ENCODE measurements around the gene HOXD8.

Gene HOXD8

GRCh38 chr2:176128982-176129796 lies at the start of gene HOXD8:
TSS of gene HOXD8 (plus strand) at chr2:176129705. CDS start at chr2:176130367, 662 bp downstream.
- DNase-seq: no peak
- in situ Hi-C loops (cut with MboI; ENCODE audit: low pct_unique_long_range_greater_than_20kb, low sequenced_read_pairs): loop anchor here (10.0 to 25.0 kb wide), 3 partner anchors 333 to 1008 kb away; no protein-coding TSS in a partner anchor

GRCh38 chr2:176079831-176080539 lies 49.5 kb upstream of the HOXD8 start:
- in situ Hi-C loops (cut with MboI; ENCODE audit: low pct_unique_long_range_greater_than_20kb, low sequenced_read_pairs): loop anchor here (25.0 kb wide), 2 partner anchors 393 to 718 kb away; no protein-coding TSS in a partner anchor
- peak; percentile 87 for DNase-seq

DNA sequence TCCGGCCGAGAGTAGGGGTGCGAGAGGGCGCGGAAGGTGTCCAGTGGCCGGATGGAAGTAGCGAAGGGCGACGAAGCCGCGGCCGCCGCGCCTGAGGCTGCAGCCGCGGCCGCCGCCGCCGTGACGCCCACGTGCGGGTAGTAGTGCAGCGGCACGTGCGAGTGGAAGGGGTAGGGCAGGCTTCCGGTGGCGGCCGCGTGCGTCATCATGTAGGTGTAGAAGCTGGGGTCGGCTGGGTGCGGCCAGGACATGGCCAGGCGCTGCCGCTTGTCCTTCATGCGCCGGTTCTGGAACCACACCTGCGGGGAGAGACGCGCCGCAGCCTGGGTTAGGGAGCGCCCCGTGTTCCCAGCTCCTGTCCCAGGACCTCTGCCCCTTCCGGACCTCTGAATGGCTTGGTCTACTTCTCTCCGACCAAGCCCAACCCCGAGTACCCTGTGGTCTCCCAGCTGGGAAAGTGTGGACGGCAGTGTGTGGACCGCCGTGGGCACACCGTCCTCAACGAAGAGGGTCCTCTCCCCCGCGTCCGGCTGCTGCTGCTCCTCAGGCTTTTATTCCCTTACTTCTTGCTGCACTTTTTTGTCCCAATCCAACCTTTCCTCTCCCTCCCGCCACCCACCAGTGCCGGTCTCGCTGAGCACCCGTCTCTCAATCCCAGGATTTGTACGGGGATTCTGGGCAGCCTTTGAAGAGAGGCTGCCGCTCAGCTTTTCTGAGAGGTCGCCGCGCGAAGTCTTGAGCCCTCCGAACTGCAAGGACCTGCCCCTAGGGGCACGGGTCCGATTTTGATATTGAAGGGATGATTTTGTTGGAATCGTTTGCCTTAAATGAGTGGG lies 48.7 kb upstream of the HOXD8 start:
- DNase-seq: peak; percentile 60
- in situ Hi-C loops (cut with MboI; ENCODE audit: low pct_unique_long_range_greater_than_20kb, low sequenced_read_pairs): loop anchor here (25.0 kb wide), 2 partner anchors 393 to 718 kb away; no protein-coding TSS in a partner anchor

DNA sequence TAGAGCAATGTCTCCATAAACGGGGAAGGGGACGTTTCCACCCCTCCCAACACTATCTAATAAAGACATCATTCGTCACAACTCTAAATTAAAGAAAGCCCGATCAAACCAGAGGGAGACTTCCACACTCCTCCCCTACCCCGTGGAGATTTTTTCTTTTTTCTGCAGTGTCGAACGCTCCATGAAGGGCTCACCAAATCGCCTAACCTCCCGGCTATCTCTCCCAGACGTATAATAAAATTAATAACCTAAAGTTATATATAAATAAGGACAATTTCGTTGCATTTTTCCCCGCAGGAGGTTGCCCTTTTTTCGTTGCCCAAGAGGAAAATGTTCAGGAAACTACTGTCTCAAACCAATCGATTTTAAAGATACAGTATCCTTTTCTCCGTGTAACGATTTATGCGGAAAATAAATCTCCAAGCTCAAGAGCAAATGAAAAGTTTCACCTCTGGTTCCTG lies 48.1 kb upstream of the HOXD8 start:
- DNase-seq: no peak
- in situ Hi-C loops (cut with MboI; ENCODE audit: low pct_unique_long_range_greater_than_20kb, low sequenced_read_pairs): loop anchor here (25.0 kb wide), 2 partner anchors 394 to 719 kb away; no protein-coding TSS in a partner anchor

GRCh38 chr2:176081837-176082524 lies 47.5 kb upstream of the HOXD8 start:
- in situ Hi-C loops (cut with MboI; ENCODE audit: low pct_unique_long_range_greater_than_20kb, low sequenced_read_pairs): loop anchor here (25.0 kb wide), 2 partner anchors 395 to 720 kb away; no protein-coding TSS in a partner anchor
- DNase-seq: no peak

GRCh38 chr2:176082525-176082823 lies 47.0 kb upstream of the HOXD8 start:
- in situ Hi-C loops (cut with MboI; ENCODE audit: low pct_unique_long_range_greater_than_20kb, low sequenced_read_pairs): loop anchor here (25.0 kb wide), 2 partner anchors 395 to 720 kb away; no protein-coding TSS in a partner anchor
- no peak for DNase-seq

DNA sequence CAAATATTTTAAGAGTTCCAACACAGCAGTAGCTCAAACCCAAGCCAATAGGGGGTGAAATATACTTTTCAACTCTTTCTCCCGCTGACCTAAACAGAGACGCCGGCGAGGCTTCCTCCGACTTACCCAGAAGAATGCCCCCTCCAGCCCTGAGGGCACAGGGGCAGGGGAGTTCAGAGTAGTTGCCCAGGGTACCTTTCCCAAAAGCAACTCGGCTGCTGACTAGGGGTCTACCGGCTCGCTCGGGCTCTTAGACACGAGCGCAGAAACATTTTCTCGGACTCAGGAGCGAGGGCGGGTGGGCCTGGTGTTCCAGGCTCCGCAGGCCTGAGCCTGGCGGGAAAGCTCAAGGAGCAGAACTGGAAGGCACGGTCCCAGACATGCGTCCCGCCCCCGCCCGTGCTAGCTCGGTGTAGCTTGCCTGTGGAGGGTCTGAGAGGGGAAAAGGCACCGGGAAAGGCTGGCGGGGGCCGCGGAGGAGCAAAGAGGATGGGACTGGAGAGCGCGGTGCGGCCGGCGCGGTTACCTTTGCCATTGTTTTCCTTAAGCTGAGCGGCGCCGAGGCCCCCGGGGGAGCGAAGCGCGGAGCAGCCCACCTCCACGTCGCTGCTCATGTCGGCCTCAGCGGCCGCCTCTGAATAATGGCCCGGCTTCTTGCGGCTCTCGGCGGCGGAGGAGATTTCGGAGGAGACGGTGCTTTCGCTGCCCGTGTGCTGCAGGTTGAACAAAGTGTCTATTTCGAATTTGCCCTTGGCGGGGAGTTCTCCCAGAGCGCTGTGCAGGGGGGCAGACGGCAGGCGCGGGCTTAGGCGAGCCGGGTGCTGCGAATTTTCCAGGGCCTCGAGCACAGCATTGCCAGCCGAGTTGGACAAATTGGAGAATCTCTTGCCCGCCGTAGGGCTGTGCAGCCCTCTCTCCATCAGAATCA lies 46.4 kb upstream of the HOXD8 start:
- no peak for DNase-seq
- in situ Hi-C loops (cut with MboI; ENCODE audit: low pct_unique_long_range_greater_than_20kb, low sequenced_read_pairs): loop anchor here (25.0 kb wide), 2 partner anchors 396 to 721 kb away; no protein-coding TSS in a partner anchor

GRCh38 chr2:176083796-176084261 lies 45.7 kb upstream of the HOXD8 start, which contains the start of gene EVX2:
TSS of gene EVX2 (minus strand) at chr2:176083962. CDS start at chr2:176083776, 186 bp downstream.
- DNase-seq: no peak
- in situ Hi-C loops (cut with MboI; ENCODE audit: low pct_unique_long_range_greater_than_20kb, low sequenced_read_pairs): loop anchor here (25.0 kb wide), 2 partner anchors 397 to 722 kb away; no protein-coding TSS in a partner anchor

DNA sequence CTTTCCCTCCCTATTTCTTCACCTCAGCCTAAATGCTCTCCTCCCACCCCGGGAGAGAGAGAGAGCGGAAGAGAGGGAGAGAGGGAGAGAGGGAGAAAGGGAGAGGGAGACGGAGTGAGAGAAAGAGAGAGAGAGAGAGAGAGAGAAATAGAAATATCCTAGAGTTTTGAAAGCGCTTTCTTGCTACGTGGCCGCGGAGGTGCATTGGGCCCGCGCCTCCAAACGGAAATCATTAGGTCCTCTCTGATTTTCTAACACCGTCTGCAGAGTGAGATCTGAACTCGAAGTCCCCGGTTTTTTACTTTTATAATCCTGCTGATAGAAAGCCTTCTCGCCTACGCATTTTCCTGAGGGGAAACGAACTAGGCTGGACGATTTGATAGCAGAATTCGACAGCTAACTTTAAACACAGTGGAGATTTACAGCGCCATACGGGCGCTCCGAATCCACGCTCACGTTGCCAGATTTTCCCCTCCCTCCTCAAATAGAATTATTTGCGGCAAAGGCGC lies 44.8 kb upstream of the HOXD8 start:
- in situ Hi-C loops (cut with MboI; ENCODE audit: low pct_unique_long_range_greater_than_20kb, low sequenced_read_pairs): loop anchor here (25.0 kb wide), 2 partner anchors 397 to 722 kb away; no protein-coding TSS in a partner anchor
- DNase-seq: no peak

DNA sequence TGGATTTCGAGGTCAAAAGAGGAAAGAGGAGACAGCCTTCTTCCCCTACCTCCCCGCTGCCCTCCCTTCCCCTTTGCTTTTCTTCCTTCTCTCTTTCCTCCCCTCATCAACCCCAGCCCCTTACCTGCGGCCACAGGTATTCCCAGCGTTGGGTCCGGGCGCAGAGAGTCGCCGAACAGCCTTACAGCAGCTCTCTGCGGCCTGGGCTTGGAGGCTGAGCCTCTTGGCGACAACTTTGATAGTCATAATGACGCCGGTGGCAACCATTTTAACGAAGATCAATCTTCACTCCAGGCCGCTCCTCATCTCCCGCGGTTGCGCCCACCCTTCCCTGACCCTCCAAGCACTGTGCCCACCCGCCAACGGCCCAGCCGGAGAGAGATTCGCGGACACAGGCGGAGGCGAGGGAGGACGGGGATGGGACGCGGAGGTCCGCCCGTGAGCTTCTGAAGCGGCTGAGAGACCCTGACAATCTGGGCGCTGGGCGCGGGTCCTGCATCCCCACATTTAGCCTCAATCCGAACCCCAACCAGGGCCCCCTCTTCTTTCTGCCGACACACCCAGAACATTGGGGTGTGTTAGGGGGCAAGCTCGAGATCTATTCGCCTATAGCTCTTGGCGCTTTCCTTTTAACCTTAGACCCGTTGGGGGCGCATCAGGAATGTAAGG lies 44.3 kb upstream of the HOXD8 start:
- in situ Hi-C loops (cut with MboI; ENCODE audit: low pct_unique_long_range_greater_than_20kb, low sequenced_read_pairs): loop anchor here (25.0 kb wide), 2 partner anchors 398 to 723 kb away; no protein-coding TSS in a partner anchor
- no peak for DNase-seq

- DNase-seq: peak; percentile 50
- in situ Hi-C loops (cut with MboI; ENCODE audit: low pct_unique_long_range_greater_than_20kb, low sequenced_read_pairs): loop anchor here (25.0 kb wide), 2 partner anchors 399 to 724 kb away; no protein-coding TSS in a partner anchor
These were observed 43.4 kb upstream of the HOXD8 start for GRCh38 chr2:176085861-176086771.

GRCh38 chr2:176087330-176088047 lies 42.0 kb upstream of the HOXD8 start:
- in situ Hi-C loops (cut with MboI; ENCODE audit: low pct_unique_long_range_greater_than_20kb, low sequenced_read_pairs): loop anchor here (25.0 kb wide), 2 partner anchors 400 to 725 kb away; no protein-coding TSS in a partner anchor
- no peak for DNase-seq

- in situ Hi-C loops (cut with MboI; ENCODE audit: low pct_unique_long_range_greater_than_20kb, low sequenced_read_pairs): loop anchor here (25.0 kb wide), 2 partner anchors 401 to 726 kb away; no protein-coding TSS in a partner anchor
- DNase-seq: peak; percentile 59
These were observed 41.2 kb upstream of the HOXD8 start for GRCh38 chr2:176088048-176088936.

Data from KBM-7 (cell line).